ENCODE measurements around the gene CD9. TPM values are rescaled to one million over a fixed set of nuclear protein-coding genes. Genes with fewer than 3 reads are reported as not detected.
A peak's percentile ranks its signal among the peaks of the same experiment; 100 is the strongest.

Gene CD9
- total RNA-seq, 4 donors from 2014 or later: 349 to 416 (median 399) TPM

DNA sequence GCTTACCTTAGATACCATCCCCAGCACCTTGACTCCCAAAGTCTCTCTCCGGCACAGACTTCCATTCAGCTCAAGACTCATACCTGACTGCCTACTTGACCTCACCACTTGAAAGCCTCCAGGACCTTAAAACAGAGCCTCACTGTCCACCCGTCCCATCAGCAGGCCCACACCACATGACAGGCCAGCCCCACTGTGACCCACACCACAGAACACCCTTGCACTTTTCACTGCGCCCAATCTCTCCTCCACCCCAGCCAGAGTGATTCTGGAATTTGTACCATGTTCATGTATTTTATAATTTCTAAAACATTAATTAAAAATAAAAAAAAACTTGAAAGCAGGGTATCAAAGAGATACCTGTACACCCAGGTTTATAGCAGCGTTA lies 82.2 kb downstream of the CD9 start:
- H3K36me3 ChIP-seq: no peaks in the 10 kb centered on the region
- H3K9me3 ChIP-seq: no peaks in the 10 kb centered on the region
- no peak overlapping the region for H3K4me3 ChIP-seq
- no peak for DNase-seq (ENCODE audit: extremely low spot score)
- intact Hi-C loops (cut with DNase I): no loop called here
- 89% methylated on average over 4 of the region's 4 CpGs for WGBS
- TF ChIP-seq POLR2A (IDR thresholded peaks at IDR 0.05; ENCODE audit: low read depth) (no peak), EP300 (IDR thresholded peaks at IDR 0.05) (no peak), POLR2AphosphoS5 (IDR thresholded peaks at IDR 0.05) (no peak)
- TF ChIP-seq, protein P1, sequence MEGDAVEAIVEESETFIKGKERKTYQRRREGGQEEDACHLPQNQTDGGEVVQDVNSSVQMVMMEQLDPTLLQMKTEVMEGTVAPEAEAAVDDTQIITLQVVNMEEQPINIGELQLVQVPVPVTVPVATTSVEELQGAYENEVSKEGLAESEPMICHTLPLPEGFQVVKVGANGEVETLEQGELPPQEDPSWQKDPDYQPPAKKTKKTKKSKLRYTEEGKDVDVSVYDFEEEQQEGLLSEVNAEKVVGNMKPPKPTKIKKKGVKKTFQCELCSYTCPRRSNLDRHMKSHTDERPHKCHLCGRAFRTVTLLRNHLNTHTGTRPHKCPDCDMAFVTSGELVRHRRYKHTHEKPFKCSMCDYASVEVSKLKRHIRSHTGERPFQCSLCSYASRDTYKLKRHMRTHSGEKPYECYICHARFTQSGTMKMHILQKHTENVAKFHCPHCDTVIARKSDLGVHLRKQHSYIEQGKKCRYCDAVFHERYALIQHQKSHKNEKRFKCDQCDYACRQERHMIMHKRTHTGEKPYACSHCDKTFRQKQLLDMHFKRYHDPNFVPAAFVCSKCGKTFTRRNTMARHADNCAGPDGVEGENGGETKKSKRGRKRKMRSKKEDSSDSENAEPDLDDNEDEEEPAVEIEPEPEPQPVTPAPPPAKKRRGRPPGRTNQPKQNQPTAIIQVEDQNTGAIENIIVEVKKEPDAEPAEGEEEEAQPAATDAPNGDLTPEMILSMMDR (IDR thresholded peaks at IDR 0.05): no peak
- no peaks in the 10 kb centered on the region for H3K27me3 ChIP-seq
- H3K4me1 ChIP-seq: peaks cover 30 to 48% (median 42%) of the 10 kb centered on the region in 4 donors
- H3K27ac ChIP-seq (replicated peaks in 1 of 4): no peak overlapping the region

DNA sequence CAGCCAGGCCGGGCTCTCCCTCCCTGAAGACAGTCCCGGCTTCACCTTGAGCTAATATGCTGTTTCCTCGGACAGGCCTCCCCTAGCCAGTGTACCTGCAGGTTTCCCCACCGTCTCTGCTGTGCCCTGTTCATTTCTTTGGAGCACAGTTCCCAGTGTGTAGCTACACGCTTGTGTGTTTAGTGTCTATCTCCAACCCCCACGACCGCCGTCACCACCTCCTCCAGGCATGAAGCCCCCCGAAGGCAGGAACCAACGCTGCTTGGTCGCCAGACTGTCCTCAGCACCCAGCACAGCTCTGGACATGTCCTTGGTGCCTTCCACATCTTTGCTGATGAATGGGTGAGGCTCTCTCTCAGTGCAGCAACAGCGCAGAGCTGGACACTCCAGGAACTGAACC lies 84.1 kb downstream of the CD9 start:
- Histone ChIP-seq H3K4me3 (no peak overlapping the region), H3K27ac (replicated peaks in 1 of 4) (no peak overlapping the region), H3K36me3 (no peaks in the 10 kb centered on the region), H3K27me3 (no peaks in the 10 kb centered on the region), H3K4me1 (peaks cover 15 to 31% (median 25%) of the 10 kb centered on the region in 4 donors), H3K9me3 (no peaks in the 10 kb centered on the region)
- WGBS: 90% methylated on average over 12 of the region's 12 CpGs
- no peak for DNase-seq (ENCODE audit: extremely low spot score)
- intact Hi-C loops (cut with DNase I): no loop called here
- TF ChIP-seq EP300 (IDR thresholded peaks at IDR 0.05): no peak
- TF ChIP-seq, protein P1 (IDR thresholded peaks at IDR 0.05): no peak
- TF ChIP-seq POLR2A (IDR thresholded peaks at IDR 0.05; ENCODE audit: low read depth): no peak
- TF ChIP-seq POLR2AphosphoS5 (IDR thresholded peaks at IDR 0.05): no peak

- 5% methylated on average over 8 of the region's 8 CpGs for WGBS
- Histone ChIP-seq H3K4me1 (peaks cover 7 to 23% (median 17%) of the 10 kb centered on the region in 4 donors), H3K27me3 (no peaks in the 10 kb centered on the region), H3K36me3 (no peaks in the 10 kb centered on the region), H3K27ac (replicated peaks in 1 of 4) (no peak overlapping the region), H3K4me3 (no peak overlapping the region), H3K9me3 (no peaks in the 10 kb centered on the region)
- no peak for TF ChIP-seq POLR2A (IDR thresholded peaks at IDR 0.05; ENCODE audit: low read depth)
- peak in 1 of 2 donors; percentile 59 for TF ChIP-seq POLR2AphosphoS5 (IDR thresholded peaks at IDR 0.05)
- TF ChIP-seq, protein P1 (IDR thresholded peaks at IDR 0.05): peak in 2 of 3 experiments; percentile 94 to 98
- DNase-seq (ENCODE audit: extremely low spot score): no peak
- intact Hi-C loops (cut with DNase I): loop anchor here (1.0 to 5.0 kb wide), 2 partner anchors 218 to 298 kb away; no protein-coding TSS in a partner anchor
Observed at GRCh38 chr12:6285063-6285477, 84.9 kb downstream of the CD9 start.

DNA sequence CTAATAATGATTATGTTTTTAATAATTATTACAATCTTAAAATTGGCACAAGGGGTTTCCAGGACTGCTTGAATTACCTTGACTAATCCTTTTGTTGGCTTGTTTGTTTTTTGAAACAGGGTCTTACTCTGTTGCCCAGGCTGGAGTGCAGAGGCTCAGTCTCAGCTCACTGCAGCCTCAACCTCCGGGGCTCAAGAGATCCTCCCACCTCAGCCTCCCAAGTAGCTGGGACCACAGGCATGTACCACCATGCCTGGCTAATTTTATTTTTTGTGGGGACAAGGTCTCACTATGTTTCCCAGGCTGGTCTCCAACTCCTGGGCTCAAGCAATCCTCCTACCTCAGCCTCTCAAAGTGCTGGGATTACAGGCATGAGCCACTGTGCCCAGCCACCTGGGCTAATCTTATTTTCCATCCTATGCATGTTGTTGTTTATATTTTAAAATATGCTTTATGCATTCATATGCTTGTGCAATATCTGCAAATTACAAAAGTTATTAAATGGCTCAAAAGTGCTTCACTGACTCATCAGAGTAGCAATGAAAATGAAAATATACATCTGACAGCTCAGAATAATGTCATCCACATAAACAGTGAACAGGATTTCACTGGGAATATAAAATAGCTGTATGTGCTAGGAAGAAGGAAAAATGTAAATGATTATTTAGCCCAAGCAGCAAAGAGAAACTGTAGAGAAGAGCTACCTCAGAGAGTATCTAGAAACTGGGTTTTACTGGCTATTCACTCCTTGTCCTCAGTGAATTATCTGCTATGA lies 85.5 kb downstream of the CD9 start:
- 21% methylated on average over 1 of the region's 1 CpG for WGBS
- no peak overlapping the region for H3K4me3 ChIP-seq

More for the DNA sequence above, 85.5 kb downstream of the CD9 start:
- no peaks in the 10 kb centered on the region for H3K36me3 ChIP-seq
- peaks cover under 1 to 17% (median 11%) of the 10 kb centered on the region in 4 donors for H3K4me1 ChIP-seq
- no peak for DNase-seq (ENCODE audit: extremely low spot score)
- intact Hi-C loops (cut with DNase I): loop anchor here (1.0 to 5.0 kb wide), 2 partner anchors 218 to 298 kb away; no protein-coding TSS in a partner anchor
- H3K27ac ChIP-seq (replicated peaks in 1 of 4): no peak overlapping the region
- no peak for TF ChIP-seq EP300 (IDR thresholded peaks at IDR 0.05)
- no peak for TF ChIP-seq POLR2AphosphoS5 (IDR thresholded peaks at IDR 0.05)
- TF ChIP-seq, protein P1 (IDR thresholded peaks at IDR 0.05): no peak
- TF ChIP-seq POLR2A (IDR thresholded peaks at IDR 0.05; ENCODE audit: low read depth): no peak
- no peaks in the 10 kb centered on the region for H3K27me3 ChIP-seq
- H3K9me3 ChIP-seq: no peaks in the 10 kb centered on the region

Small RNA genes within 50 kb of the gene (small RNA-seq; reads per million reads assigned to genes)
- gene ATP5MFP5: 0 reads per million in 3 donors
- 0 reads per million in 3 donors for gene RF00019

Other genes with a start within 250 kb of the CD9 start
- 100 to 1,000 TPM; 163 to 367 (median 253) TPM for gene VWF, start 75.7 kb upstream of the CD9 start, total RNA-seq
- gene PLEKHG6, start 110.3 kb downstream of the CD9 start, total RNA-seq: under 1 TPM in 2 of 4 donors, not detected in 2; 0.52 to 0.75 TPM
- gene TNFRSF1A, start 141.7 kb downstream of the CD9 start, total RNA-seq: 100 to 1,000 TPM; 146 to 464 (median 247) TPM
- 1 to 10 TPM in 3 of 4 donors, under 1 TPM in 1; 0.83 to 3.3 (median 1.8) TPM for gene SCNN1A, start 175.2 kb downstream of the CD9 start, total RNA-seq
- gene LTBR, start 183.8 kb downstream of the CD9 start, total RNA-seq: 100 to 1,000 TPM; 117 to 144 (median 137) TPM
- gene CD27, start 244.6 kb downstream of the CD9 start, total RNA-seq: under 1 TPM in 1 of 4 donors, not detected in 3; 0.66 TPM

All from esophagus muscularis mucosa (tissue), 4 donors.